ENCODE data around the gene FAT1.

The FAT1 gene

DNA sequence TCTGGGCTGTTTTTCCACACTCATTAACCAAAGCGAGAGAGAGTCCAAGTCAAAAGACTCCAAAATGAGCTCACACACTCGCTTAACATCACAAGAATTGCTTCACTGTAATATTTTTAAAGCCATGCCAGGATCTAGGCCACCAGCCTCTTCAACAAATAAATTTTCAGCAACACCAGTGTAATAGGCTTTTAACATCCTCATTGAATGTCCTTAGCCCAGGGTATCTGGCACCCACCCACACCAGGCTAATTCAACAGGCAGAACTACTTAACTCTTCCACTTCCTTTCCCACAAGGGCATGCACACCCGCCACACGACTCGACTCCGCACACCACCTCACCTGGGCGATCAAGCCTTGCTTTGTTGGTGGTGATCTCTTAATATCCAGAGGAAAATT lies 34.2 kb downstream of the FAT1 start:
- Histone ChIP-seq H3K4me2 (peak overlapping the region in 7 of 11 experiments; percentile 4 to 25 (median 14); a peak in 3 of 22 replicates), H3K4me3 (no peak overlapping the region), H4K20me1 (peaks cover 0 to 87% (median 2%) of the 10 kb centered on the region in 11 experiments; a peak in 8 of 22 replicates), H3K9me3 (replicated peaks in 1 of 11) (peaks cover 4 to 12% (median 8%) of the 10 kb centered on the region in 11 experiments; a peak in 12 of 22 replicates), H3K27ac (peak overlapping the region in 1 of 11 experiments; percentile 21; a peak in 1 of 22 replicates), H3K27me3 (no peaks in the 10 kb centered on the region), H3K9ac (no peak overlapping the region), H3K36me3 (peaks cover 0 to 77% (median 53%) of the 10 kb centered on the region in 11 experiments; a peak in 18 of 22 replicates), H3K4me1 (peaks cover 26 to 46% (median 39%) of the 10 kb centered on the region in 10 experiments)
- no peak for TF ChIP-seq Cebpa-rat (IDR thresholded peaks at IDR 0.05)

DNA sequence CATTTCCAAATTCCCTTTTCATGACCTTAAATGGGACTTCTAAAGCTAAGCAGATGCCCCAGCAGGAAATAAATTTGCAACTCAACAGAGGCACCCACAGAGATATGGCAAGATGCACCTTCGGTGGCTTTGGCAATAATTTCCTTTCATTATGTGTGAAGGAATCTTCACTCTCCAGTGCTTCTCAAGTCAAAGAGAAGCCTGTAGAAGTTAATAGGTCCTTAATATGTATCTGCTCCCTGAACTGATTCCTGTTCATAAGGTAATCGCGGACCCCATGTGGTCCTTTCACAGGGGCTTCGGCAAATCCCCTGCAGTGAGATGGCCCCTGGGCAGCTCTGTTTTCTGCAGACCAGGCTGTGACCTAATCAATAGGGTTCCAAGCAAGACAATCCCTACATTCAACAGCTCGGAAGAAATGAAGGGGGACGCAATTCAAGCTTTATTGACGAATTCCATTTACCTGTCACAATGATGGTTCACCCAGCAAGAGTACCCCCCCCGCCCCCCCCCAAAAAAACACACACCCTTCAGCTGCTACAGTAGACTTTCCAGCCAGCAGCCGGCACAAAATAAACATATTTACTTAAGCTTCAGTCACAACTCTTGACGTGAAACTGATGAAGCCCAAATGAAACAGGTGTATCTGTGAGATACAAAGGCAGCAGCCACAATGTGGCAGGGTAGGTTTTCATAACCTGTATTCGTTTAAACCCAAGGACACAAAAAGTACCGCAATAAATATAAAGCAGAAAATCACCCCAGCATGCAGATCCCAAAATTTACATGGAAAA lies 35.3 kb downstream of the FAT1 start:
- peaks cover 0 to 91% (median 7%) of the 10 kb centered on the region in 11 experiments; a peak in 8 of 22 replicates for H4K20me1 ChIP-seq
- H3K9me3 ChIP-seq (replicated peaks in 1 of 11), result peaks cover 0 to 11% (median 6%) of the 10 kb centered on the region in 11 experiments; a peak in 9 of 22 replicates
- no peak overlapping the region; a peak in 1 of 22 replicates for H3K9ac ChIP-seq
- peaks cover 0 to 77% (median 54%) of the 10 kb centered on the region in 11 experiments; a peak in 19 of 22 replicates for H3K36me3 ChIP-seq
- peak overlapping the region in 4 of 11 experiments; percentile 58 to 86 (median 65); a peak in 6 of 22 replicates for H3K27ac ChIP-seq
- peak overlapping the region in 10 of 11 experiments; percentile 5 to 70 (median 30); a peak in 11 of 22 replicates for H3K4me2 ChIP-seq
- H3K4me3 ChIP-seq, result no peak overlapping the region
- no peak for TF ChIP-seq Cebpa-rat (IDR thresholded peaks at IDR 0.05)
- H3K27me3 ChIP-seq, result no peaks in the 10 kb centered on the region
- H3K4me1 ChIP-seq, result peaks cover 27 to 47% (median 42%) of the 10 kb centered on the region in 10 experiments

DNA sequence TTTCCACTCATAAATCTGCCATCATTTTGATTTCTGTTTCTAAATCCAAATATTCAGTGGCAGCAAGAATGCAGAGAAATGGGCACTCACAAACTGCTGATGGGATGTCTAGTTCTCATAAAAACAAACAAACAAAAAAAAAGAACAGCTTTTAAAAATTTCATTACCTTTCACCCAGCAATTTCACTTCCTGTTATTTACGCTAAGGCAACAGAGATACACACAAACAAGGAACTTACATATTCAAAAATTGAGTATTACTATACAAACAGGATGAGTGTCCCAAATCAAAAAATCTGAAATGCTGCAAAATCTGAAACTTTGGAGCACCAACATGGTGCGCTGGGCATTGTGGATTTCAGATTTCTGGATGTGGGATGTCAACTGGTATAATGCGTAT lies 36.4 kb downstream of the FAT1 start:
- peak overlapping the region in 8 of 11 experiments; percentile 6 to 86 (median 50); a peak in 11 of 22 replicates for H3K27ac ChIP-seq
- peaks cover 27 to 47% (median 42%) of the 10 kb centered on the region in 10 experiments for H3K4me1 ChIP-seq

DNA sequence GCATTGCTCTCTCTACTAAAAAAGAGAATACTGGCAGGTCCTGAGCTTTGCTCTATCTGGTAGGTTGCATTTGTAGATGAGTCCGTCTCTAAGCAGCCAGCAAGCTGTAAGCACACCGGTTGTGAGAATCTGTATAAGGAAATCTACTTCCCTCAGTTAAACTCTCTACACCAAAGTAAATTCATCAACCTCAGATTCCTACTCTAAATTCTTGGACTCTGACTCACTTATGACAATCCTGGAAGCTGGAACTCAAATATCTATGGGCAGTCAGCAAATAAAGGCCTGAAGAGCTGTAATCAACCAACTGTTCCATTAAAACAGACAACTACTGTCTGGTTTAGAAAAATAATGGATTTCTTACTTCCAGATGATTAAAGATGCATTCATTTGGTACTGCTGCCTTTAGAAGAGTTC lies 37.9 kb downstream of the FAT1 start:
- no peaks in the 10 kb centered on the region for H3K27me3 ChIP-seq
- H3K4me2 ChIP-seq, result peak overlapping the region in 6 of 11 experiments; percentile 0 to 60 (median 28); a peak in 5 of 22 replicates
- no peak for TF ChIP-seq Cebpa-rat (IDR thresholded peaks at IDR 0.05)
- peaks cover 27 to 47% (median 42%) of the 10 kb centered on the region in 10 experiments for H3K4me1 ChIP-seq
- H3K4me3 ChIP-seq, result no peak overlapping the region
- peaks cover 0 to 2% (median 0%) of the 10 kb centered on the region in 11 experiments; a peak in 2 of 22 replicates for H3K9me3 ChIP-seq (replicated peaks in 1 of 11)
- H3K36me3 ChIP-seq, result peaks cover 0 to 86% (median 54%) of the 10 kb centered on the region in 11 experiments; a peak in 16 of 22 replicates
- no peak overlapping the region for H3K9ac ChIP-seq
- H4K20me1 ChIP-seq, result peaks cover 0 to 98% (median 7%) of the 10 kb centered on the region in 11 experiments; a peak in 8 of 22 replicates
- peak overlapping the region in 1 of 11 experiments; percentile 86; a peak in 1 of 22 replicates for H3K27ac ChIP-seq

More for the DNA sequence above, 36.4 kb downstream of the FAT1 start:
- Histone ChIP-seq H3K27me3 (no peaks in the 10 kb centered on the region), H3K9me3 (replicated peaks in 1 of 11) (peaks cover 0 to under 1% (median 0%) of the 10 kb centered on the region in 11 experiments; a peak in 1 of 22 replicates), H3K4me2 (peak overlapping the region in 7 of 11 experiments; percentile 6 to 70 (median 30); a peak in 12 of 22 replicates), H3K9ac (peak overlapping the region in 1 of 11 experiments; percentile 65; a peak in 2 of 22 replicates), H3K4me3 (0 out of 20 replicates have a peak overlapping the region, but pooled peaks of 1 of the 10 experiments have one; percentile 10), H3K36me3 (peaks cover 0 to 79% (median 54%) of the 10 kb centered on the region in 11 experiments; a peak in 18 of 22 replicates), H4K20me1 (peaks cover 0 to 97% (median 7%) of the 10 kb centered on the region in 11 experiments; a peak in 8 of 22 replicates)
- TF ChIP-seq Cebpa-rat (IDR thresholded peaks at IDR 0.05), result no peak

DNA sequence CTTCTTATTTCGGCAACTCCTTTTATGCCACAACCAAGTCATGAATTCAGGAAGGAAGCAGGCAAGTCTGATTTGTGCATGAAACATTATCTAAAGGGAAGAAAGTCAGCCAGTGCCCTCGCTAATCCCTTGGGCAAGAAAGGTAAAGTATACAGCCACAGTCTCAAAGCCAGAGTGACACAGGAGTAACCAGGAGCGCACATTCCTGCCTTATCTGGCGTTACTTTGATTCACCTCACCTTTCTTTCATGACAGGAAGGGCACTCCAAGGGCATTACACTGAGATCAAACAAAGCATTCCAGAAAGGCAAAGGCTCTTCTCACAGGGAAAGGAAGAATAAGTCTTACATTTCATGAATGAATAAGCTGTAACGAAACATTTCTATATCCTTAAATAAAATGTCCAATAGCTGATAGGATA lies 38.8 kb downstream of the FAT1 start:
- peaks cover 0 to 82% (median 45%) of the 10 kb centered on the region in 11 experiments; a peak in 16 of 22 replicates for H3K36me3 ChIP-seq
- TF ChIP-seq Cebpa-rat (IDR thresholded peaks at IDR 0.05), result no peak
- no peaks in the 10 kb centered on the region for H3K27me3 ChIP-seq
- H3K4me3 ChIP-seq, result no peak overlapping the region
- peak overlapping the region in 1 of 11 experiments; percentile 34; a peak in 2 of 22 replicates for H3K9ac ChIP-seq
- H3K4me2 ChIP-seq, result peak overlapping the region; percentile 22 to 64 (median 57)
- H3K27ac ChIP-seq, result peak overlapping the region in 6 of 11 experiments; percentile 23 to 58 (median 36); a peak in 5 of 22 replicates
- peaks cover 20 to 44% (median 40%) of the 10 kb centered on the region in 10 experiments for H3K4me1 ChIP-seq
- peaks cover 0 to 98% (median 7%) of the 10 kb centered on the region in 11 experiments; a peak in 8 of 22 replicates for H4K20me1 ChIP-seq
- H3K9me3 ChIP-seq (replicated peaks in 1 of 11), result peaks cover 0 to 5% (median 0%) of the 10 kb centered on the region in 11 experiments; a peak in 2 of 22 replicates

DNA sequence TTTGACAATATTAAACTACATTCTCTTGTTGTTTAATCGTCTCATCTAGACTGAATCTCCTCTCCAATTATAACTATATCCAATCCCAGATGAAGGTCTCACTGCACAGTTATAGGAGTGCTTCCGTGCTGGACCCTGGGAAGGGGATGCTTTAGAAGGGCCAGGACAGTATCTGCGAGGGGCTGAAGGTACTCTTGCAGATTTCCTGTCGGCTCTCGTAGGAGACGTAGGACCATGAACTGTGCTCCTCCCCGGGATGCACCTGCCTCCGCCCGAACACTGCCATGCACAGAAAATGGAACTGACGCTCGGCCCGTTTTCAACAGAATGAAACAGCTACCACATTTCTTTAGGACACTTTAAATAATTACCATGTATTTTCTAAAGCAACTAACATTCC lies 39.4 kb downstream of the FAT1 start:
- H4K20me1 ChIP-seq, result peaks cover 0 to 98% (median 7%) of the 10 kb centered on the region in 11 experiments; a peak in 8 of 22 replicates
- peaks cover 14 to 43% (median 36%) of the 10 kb centered on the region in 10 experiments for H3K4me1 ChIP-seq
- H3K9ac ChIP-seq, result no peak overlapping the region
- H3K36me3 ChIP-seq, result peaks cover 0 to 80% (median 39%) of the 10 kb centered on the region in 11 experiments; a peak in 16 of 22 replicates
- H3K9me3 ChIP-seq (replicated peaks in 1 of 11), result peaks cover 0 to 5% (median 0%) of the 10 kb centered on the region in 11 experiments; a peak in 2 of 22 replicates
- no peaks in the 10 kb centered on the region for H3K27me3 ChIP-seq
- H3K4me3 ChIP-seq, result no peak overlapping the region
- peak overlapping the region in 1 of 11 experiments; percentile 58; a peak in 1 of 22 replicates for H3K27ac ChIP-seq
- TF ChIP-seq Cebpa-rat (IDR thresholded peaks at IDR 0.05), result no peak
- H3K4me2 ChIP-seq, result peak overlapping the region in 7 of 11 experiments; percentile 22 to 64 (median 57); a peak in 7 of 22 replicates

DNA sequence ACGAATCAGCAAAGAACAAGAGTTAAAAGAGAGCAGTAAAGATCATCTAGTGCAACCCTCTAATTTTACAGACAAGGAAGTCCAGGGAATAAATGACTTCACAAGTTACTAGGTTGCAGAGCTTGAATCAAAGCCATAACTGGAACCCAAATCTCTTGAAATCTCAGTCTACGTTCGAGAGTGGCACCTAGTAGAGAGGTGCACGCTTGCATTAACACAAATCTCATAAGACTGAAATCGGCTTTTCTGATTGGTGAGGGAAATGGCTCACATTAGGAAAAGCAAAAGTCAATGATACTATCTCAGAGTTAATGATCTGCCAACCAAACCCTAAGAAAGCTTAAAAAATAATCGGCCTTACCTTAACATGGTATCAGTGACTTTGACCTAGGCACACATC lies 43.0 kb downstream of the FAT1 start:
- Histone ChIP-seq H3K4me3 (no peak overlapping the region), H3K9me3 (replicated peaks in 1 of 11) (peaks cover 0 to 5% (median 0%) of the 10 kb centered on the region in 11 experiments; a peak in 2 of 22 replicates), H3K36me3 (peaks cover 0 to 67% (median 29%) of the 10 kb centered on the region in 11 experiments; a peak in 16 of 22 replicates), H3K4me2 (no peak overlapping the region), H3K9ac (no peak overlapping the region), H3K4me1 (peaks cover 14 to 38% (median 19%) of the 10 kb centered on the region in 10 experiments), H3K27ac (no peak overlapping the region), H3K27me3 (no peaks in the 10 kb centered on the region), H4K20me1 (peaks cover 0 to 94% (median 13%) of the 10 kb centered on the region in 11 experiments; a peak in 9 of 22 replicates)
- TF ChIP-seq Cebpa-rat (IDR thresholded peaks at IDR 0.05), result no peak

DNA sequence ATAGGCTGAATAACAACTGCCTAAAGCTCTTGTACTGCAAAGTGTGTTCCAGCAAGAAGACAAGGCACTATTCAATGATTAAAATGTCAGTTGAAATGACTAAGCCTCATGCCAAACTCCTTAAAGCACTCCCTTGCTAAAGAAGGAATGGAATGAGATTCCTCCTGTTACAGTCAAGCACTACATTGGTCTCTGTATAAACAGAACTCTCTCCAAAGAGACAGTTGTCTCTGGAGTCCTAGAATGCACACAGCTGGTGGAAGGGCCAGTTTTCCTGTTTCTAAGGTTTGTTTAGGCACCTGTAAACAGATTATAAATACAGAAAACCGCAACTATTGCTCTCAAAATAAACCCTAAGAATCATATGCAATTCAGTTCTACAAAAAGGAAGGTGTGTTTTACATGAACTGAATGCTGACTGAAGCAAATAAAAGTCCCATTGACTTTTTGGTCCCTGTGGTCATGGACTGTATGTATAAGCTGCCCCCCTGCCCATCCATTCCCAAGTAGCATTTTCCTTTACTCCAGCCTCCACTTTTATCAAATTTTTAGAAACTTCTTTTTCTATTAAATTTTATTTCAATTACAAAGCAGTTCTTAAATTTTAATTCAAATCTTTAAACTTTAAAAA lies 47.0 kb downstream of the FAT1 start:
- Histone ChIP-seq H3K4me1 (peaks cover 0 to 32% (median 9%) of the 10 kb centered on the region in 10 experiments; a peak in 13 of 20 replicates), H3K27me3 (no peaks in the 10 kb centered on the region), H3K36me3 (peaks cover 0 to 65% (median 19%) of the 10 kb centered on the region in 11 experiments; a peak in 13 of 22 replicates), H3K4me2 (peak overlapping the region in 6 of 11 experiments; percentile 2 to 30 (median 20); a peak in 9 of 22 replicates), H3K27ac (no peak overlapping the region), H4K20me1 (peaks cover 0 to 86% (median 0%) of the 10 kb centered on the region in 11 experiments; a peak in 8 of 22 replicates), H3K9me3 (replicated peaks in 1 of 11) (peaks cover 0 to 5% (median 0%) of the 10 kb centered on the region in 11 experiments; a peak in 2 of 22 replicates), H3K9ac (no peak overlapping the region), H3K4me3 (no peak overlapping the region)
- no peak for TF ChIP-seq Cebpa-rat (IDR thresholded peaks at IDR 0.05)

Data from BLaER1 treated with 17β-estradiol and CSF1 and Interleukin-3, amounts not matched to agents 10 nM and 100 nM (cell line).